Heart right ventricle (tissue), 16 donors: Measurements from ENCODE around the gene ADRB1. TPM values are rescaled to one million over a fixed set of nuclear protein-coding genes. Genes with fewer than 3 reads are reported as not detected.
A peak's percentile ranks its signal among the peaks of the same experiment; 100 is the strongest.

Source experiments
- ATAC-seq, 8 donors: fragments of 200-7000 bp; cut with Tn5 transposase; one replicate each; pipeline ENCODE4 v1.9.1; 2020; ENCODE audit warnings: mild to moderate bottlenecking in 8 of 8, moderate library complexity in 8 of 8, moderate number of reproducible peaks in 1 of 8
- DNase-seq, 2 donors: peaks; one replicate each; pipeline ENCODE4 v3.0.0-alpha.2; 2020
- H3K27ac ChIP-seq, 10 donors: fragments of 200-600 bp; sonication (generic) in 2 of 10; one replicate each; pipeline versions ENCODE4 v1.5.0 to v1.8.0; 2020 to 2022; ENCODE audit warnings: mild to moderate bottlenecking in 3 of 10
- H3K27me3 ChIP-seq, 7 donors: fragments of 200-600 bp; one replicate each; pipeline ENCODE4 v1.8.0; 2021 to 2022; ENCODE audit warnings: mild to moderate bottlenecking in 2 of 7
- H3K36me3 ChIP-seq, 9 donors: fragments of 200-600 bp; sonication (generic) in 1 of 9; one replicate each; pipeline versions ENCODE4 v1.5.0 to v1.8.0; 2020 to 2022; ENCODE audit warnings: mild to moderate bottlenecking in 2 of 9
- H3K4me1 ChIP-seq, 9 donors: fragments of 200-600 bp; sonication (generic) in 1 of 9; one replicate each; pipeline versions ENCODE4 v1.5.0 to v1.8.0; 2020 to 2022; ENCODE audit warnings: mild to moderate bottlenecking in 4 of 9
- H3K4me3 ChIP-seq, 10 donors: fragments of 200-600 bp; sonication (generic) in 2 of 10; one replicate each; pipeline versions ENCODE4 v1.5.0 to v1.8.0; 2020 to 2022; ENCODE audit warnings: mild to moderate bottlenecking in 7 of 10, moderate library complexity in 2 of 10
- H3K9me3 ChIP-seq, 11 donors: fragments of 200-600 bp in 10 of 11; sonication (generic) in 2 of 11; one replicate each; pipeline versions ENCODE4 v1.5.0 to v1.8.0; 2013 to 2022; ENCODE audit warnings: mild to moderate bottlenecking in 2 of 11, control low read depth in 1 of 11, moderate library complexity in 1 of 11
- WGBS, 2 donors: extraction: QIAGEN DNeasy Blood & Tissue Kit; methylation state at CpG; one replicate each; pipeline ENCODE4 v1.1.7; 2013; ENCODE audit warnings: inconsistent platforms in 1 of 2; 5-methylcytosine and 5-hydroxymethylcytosine counted together
- intact Hi-C, 10 donors: fragments of 100-400 bp; cut with DNase I; formaldehyde crosslinking; loops; one replicate each; pipeline versions ENCODE4 v1.11.1 to v1.14.2; 2022
- polyA plus RNA-seq, 2 donors: library from polyadenylated mRNA; stranded (reverse); fragments of 200-250 nt; gene quantifications; one replicate each; pipeline ENCODE4 v1.2.3, GENCODE V29; 2013
- total RNA-seq, 10 donors: library from RNA; stranded (reverse); fragmentation: NEBNext Ultra II Directional in 3 of 10; extraction: Animal tissue kit (Norgen Biotek cat#: 25700) in 3 of 10; gene quantifications; one replicate each; pipeline versions ENCODE4 v1.2.1 to v1.2.4, GENCODE V29; 2021 to 2023
- TF ChIP-seq, protein P1 (sequence below), 9 donors: fragments of 200-600 bp; sonication (generic) in 2 of 9; IDR thresholded peaks; one replicate each; pipeline versions ENCODE4 v1.5.0 to v1.8.0; 2021 to 2022; ENCODE audit warnings: antibody characterized with exemption in 9 of 9, mild to moderate bottlenecking in 5 of 9, moderate library complexity in 1 of 9
- donor health status: Arrhythmogenic right ventricular cardiomyopathy.
- donor health status: ischemic (EF 13 %, LVEDD 7.1; RV severe dilation, severe dysfunction).
- donor health status: healthy with polysubstance abuse.
- donor health status: DM: no; HTN: yes; CAD: no.
- donor health status: DM: no; HTN: no; CAD: no.
- donor health status: ischemic (EF 25% LVEDD 6.9; RV normal size, moderate dysfunction).
- donor health status: ischemic (EF 25% LVEDD 5.7; RV mildly dilated, moderate dysfunction).
- donor health status: healthy.
- donor health status: DM: yes; HTN: yes; CAD: no.
- donor health status: Ischemic cardiomyopathy.
- donor health status: ischemic (EF 35%, LVEDD 5.7; RV mildly dilated, moderate dysfunction).
- donor health status: nonischemic (EF 11% LVEDD 7.7; RV severe dilation, severe dysfunction).
- donor health status: DM: yes; HTN: yes; CAD: no.
- donor health status: PGD.
- donor health status: ischemic (EF 29% LVEDD 5.4; RV normal size, mild dysfunction).
- donor health status: nonischemic (EF 23%, LVEDD 6.1; RV moderate dilation, normal function).

ADRB1 gene
- total and polyA plus RNA-seq, 12 donors: 4.7 to 98.7 (median 36.0) TPM

DNA sequence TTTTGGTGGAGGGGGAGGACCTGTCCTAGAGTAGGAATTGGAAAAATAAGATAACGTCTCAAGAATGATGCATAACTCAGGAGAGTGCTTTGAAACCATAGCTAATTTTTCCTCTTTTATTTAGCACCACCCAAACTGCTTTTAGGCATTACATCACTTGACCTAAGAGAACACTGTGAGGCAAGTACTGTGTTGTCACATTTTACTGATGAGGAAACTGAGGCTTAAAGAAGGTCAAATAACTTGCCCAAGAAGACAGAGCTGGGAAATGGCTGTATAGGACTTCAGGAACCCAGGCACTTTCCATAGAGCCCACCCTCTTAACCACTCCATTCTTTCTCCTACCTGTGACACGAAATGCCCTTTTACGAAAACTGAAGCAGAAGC is 21.4 kb downstream of the ADRB1 start:
- intact Hi-C loops: loop anchor here in 3 of 10 donors (2.0 to 10.0 kb wide), 4 partner anchors 18 to 208 kb away; partner anchors contain the start of gene ADRB1 (in 1 of the 3)
- TF ChIP-seq, protein P1, sequence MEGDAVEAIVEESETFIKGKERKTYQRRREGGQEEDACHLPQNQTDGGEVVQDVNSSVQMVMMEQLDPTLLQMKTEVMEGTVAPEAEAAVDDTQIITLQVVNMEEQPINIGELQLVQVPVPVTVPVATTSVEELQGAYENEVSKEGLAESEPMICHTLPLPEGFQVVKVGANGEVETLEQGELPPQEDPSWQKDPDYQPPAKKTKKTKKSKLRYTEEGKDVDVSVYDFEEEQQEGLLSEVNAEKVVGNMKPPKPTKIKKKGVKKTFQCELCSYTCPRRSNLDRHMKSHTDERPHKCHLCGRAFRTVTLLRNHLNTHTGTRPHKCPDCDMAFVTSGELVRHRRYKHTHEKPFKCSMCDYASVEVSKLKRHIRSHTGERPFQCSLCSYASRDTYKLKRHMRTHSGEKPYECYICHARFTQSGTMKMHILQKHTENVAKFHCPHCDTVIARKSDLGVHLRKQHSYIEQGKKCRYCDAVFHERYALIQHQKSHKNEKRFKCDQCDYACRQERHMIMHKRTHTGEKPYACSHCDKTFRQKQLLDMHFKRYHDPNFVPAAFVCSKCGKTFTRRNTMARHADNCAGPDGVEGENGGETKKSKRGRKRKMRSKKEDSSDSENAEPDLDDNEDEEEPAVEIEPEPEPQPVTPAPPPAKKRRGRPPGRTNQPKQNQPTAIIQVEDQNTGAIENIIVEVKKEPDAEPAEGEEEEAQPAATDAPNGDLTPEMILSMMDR (IDR thresholded peaks at IDR 0.05): no peak
- ATAC-seq (peak in 1 of 8 donors; percentile 4), DNase-seq (no peak)
- Histone ChIP-seq H3K9me3 (peaks cover 0 to under 1% (median 0%) of the 10 kb centered on the region in 11 donors), H3K27ac (peak overlapping the region; percentile 11 to 87 (median 76)), H3K4me3 (no peak overlapping the region), H3K27me3 (no peaks in the 10 kb centered on the region), H3K4me1 (peaks cover 4 to 64% (median 42%) of the 10 kb centered on the region in 9 donors), H3K36me3 (no peaks in the 10 kb centered on the region)
- 75 to 77% methylated on average over 3 of the region's 3 CpGs for WGBS, 2 donors

DNA sequence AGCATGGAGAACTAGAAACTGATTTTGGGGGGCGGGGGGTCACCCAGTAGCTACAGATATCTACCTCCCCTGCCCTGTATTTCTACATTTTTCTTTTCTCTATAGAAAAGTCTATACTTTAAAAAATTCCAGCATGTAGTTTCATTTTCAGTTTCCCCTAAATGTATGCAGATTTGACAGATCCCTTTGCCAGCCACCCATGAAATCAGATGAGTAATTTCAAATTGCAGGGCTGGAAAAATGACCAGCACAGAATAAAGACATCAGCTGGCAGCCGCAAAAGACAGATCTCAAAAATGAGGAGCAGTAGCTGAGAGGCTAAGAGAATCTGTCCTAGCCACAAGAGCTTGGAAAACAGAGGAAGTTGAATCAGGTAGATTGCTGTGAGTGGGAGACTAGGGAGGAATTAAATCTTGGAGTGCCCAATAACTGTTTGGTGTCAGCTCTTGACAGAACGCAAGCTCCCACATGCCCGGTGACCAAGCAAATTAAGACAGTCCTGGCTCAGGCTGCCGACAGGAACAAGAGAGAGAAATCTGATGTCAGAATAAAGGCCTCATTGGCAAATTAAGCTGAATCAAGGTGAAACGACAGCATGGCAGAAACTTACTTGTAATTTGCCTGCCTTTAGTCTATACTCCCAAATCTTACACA is 24.5 kb downstream of the ADRB1 start:
- ATAC-seq: peak in 2 of 8 donors; percentile 33 to 44

DNA sequence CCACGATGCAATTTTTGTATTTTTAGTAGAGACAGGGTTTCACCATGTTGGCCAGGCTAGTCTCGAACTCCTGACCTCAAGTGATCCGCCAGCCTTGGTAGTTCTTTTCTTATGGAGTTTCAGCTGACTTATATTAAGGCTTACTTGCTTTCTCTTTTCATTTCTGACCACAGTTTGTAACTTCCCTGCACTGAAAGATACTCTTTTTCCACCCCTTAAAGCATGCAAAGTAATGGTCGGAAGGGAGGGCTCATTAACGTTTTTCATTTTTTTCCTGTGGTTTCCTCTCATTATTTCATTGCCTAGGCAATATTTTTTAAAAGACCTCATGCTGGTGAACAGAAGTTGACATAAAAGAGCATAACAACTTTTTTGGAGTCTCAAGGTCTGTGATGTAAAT is 27.0 kb downstream of the ADRB1 start:
- Histone ChIP-seq H3K9me3 (no peaks in the 10 kb centered on the region), H3K4me3 (no peak overlapping the region), H3K4me1 (peaks cover 4 to 32% (median 17%) of the 10 kb centered on the region in 9 donors), H3K27me3 (no peaks in the 10 kb centered on the region), H3K27ac (no peak overlapping the region), H3K36me3 (no peaks in the 10 kb centered on the region)
- DNase-seq (no peak), ATAC-seq (no peak)
- 75 to 77% methylated on average over 5 of the region's 5 CpGs for WGBS, 2 donors
- intact Hi-C loops: no loop called here
- TF ChIP-seq, protein P1 (IDR thresholded peaks at IDR 0.05): no peak

More for the DNA sequence above, 24.5 kb downstream of the ADRB1 start:
- Histone ChIP-seq H3K4me1 (peaks cover 4 to 57% (median 38%) of the 10 kb centered on the region in 9 donors), H3K9me3 (no peaks in the 10 kb centered on the region), H3K27ac (peak overlapping the region in 9 of 10 donors; percentile 48 to 87 (median 79)), H3K36me3 (no peaks in the 10 kb centered on the region), H3K27me3 (no peaks in the 10 kb centered on the region), H3K4me3 (no peak overlapping the region)
- TF ChIP-seq, protein P1 (IDR thresholded peaks at IDR 0.05): no peak
- WGBS, 2 donors: 56 to 64% methylated on average over 6 of the region's 6 CpGs
- intact Hi-C loops: loop anchor here in 2 of 10 donors (5.0 to 10.0 kb wide), 2 partner anchors 173 to 211 kb away; no protein-coding TSS in a partner anchor
- DNase-seq: peak in 1 of 2 donors; percentile 19

DNA sequence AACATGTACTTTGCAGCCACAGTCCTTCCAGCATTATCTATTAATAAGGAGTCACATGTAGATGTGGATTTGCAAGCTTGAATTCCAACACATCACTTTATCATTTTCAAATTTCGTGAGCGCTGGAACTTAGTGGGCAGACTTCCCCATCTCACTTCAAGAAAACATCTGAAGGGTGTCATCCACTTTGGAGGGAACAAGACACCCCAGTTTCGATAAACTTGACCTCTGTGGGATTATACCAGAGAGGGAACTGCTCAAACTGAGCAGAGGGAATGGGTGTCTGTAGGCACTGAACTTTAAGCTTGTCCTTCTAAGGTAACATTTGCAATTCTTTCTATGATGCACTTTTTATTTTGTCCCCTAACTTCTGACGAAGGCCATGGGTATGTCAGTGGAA is 27.5 kb downstream of the ADRB1 start:
- no peak overlapping the region for H3K27ac ChIP-seq
- H3K4me1 ChIP-seq: peaks cover 4 to 28% (median 16%) of the 10 kb centered on the region in 9 donors
- no peaks in the 10 kb centered on the region for H3K36me3 ChIP-seq
- no peaks in the 10 kb centered on the region for H3K9me3 ChIP-seq
- intact Hi-C loops: no loop called here
- 66 to 71% methylated on average over 4 of the region's 4 CpGs for WGBS, 2 donors
- TF ChIP-seq, protein P1 (IDR thresholded peaks at IDR 0.05): no peak
- no peak for ATAC-seq
- no peak overlapping the region for H3K4me3 ChIP-seq
- DNase-seq: no peak
- H3K27me3 ChIP-seq: no peaks in the 10 kb centered on the region
